MCF 10A (cell line): ENCODE results near the gene MAP6. TPM values are rescaled to one million over a fixed set of nuclear protein-coding genes. Genes with fewer than 3 reads are reported as not detected.

Source experiments
- BruUV-seq: library from RNA; stranded (reverse); fragments of 400-500 nt; replicated peaks from 2 replicates; lab custom pipeline; 2021; lab: Mats Ljungman, UMichigan
- CTCF ChIA-PET: fragments of 300-600 bp; sonication (Branson Sonifier 250); formaldehyde crosslinking; extraction: SDS; loops from one replicate; lab custom pipeline; 2021; ENCODE audit warnings: antibody characterized with exemption, inconsistent platforms; lab: Yijun Ruan, JAX
- POLR2A ChIA-PET: fragments of 300-600, 350-650 bp; sonication (Branson Sonifier 250); formaldehyde crosslinking; extraction: SDS; loops from one replicate; lab custom pipeline; 2020; ENCODE audit warnings: antibody characterized with exemption, inconsistent platforms; lab: Yijun Ruan, JAX
- DNase-seq: peaks from one replicate; pipeline ENCODE4 v3.0.0-alpha.2; 2018; ENCODE audit not compliant: unreplicated experiment
- H3K27ac Mint-ChIP-seq: one replicate; pipeline ENCODE4 v1.8.0; 2022; ENCODE audit warnings: mild to moderate bottlenecking, low read depth, mixed read lengths; ENCODE audit not compliant: unreplicated experiment
- H3K27me3 Mint-ChIP-seq: one replicate; pipeline ENCODE4 v1.8.0; 2022; ENCODE audit warnings: mixed read lengths; ENCODE audit not compliant: insufficient read depth, unreplicated experiment
- H3K36me3 Mint-ChIP-seq: one replicate; pipeline ENCODE4 v1.8.0; 2022; ENCODE audit warnings: mild to moderate bottlenecking, moderate library complexity, mixed read lengths; ENCODE audit not compliant: insufficient read depth, unreplicated experiment
- H3K4me1 Mint-ChIP-seq: one replicate; pipeline ENCODE4 v1.8.0; 2022; ENCODE audit warnings: mixed read lengths; ENCODE audit not compliant: insufficient read depth, unreplicated experiment
- H3K4me3 Mint-ChIP-seq: one replicate; pipeline ENCODE4 v1.8.0; 2022; ENCODE audit warnings: mild to moderate bottlenecking, moderate library complexity, mixed read lengths; ENCODE audit not compliant: unreplicated experiment
- H3K9me3 Mint-ChIP-seq: one replicate; pipeline ENCODE4 v1.8.0; 2022; ENCODE audit warnings: mixed read lengths; ENCODE audit not compliant: unreplicated experiment
- intact Hi-C: fragments of 100-400 bp; cut with micrococcal nuclease; formaldehyde crosslinking; loops from 2 replicates; pipeline ENCODE4 v1.14.1; 2022
- total RNA-seq: library from RNA; stranded (reverse); gene quantifications from 2 replicates; pipeline ENCODE4 v1.2.3, GENCODE V29; 2022
- TF ChIP-seq, protein P1 (sequence below): fragments of 200-600 bp; IDR thresholded peaks from one replicate; pipeline ENCODE4 v1.8.0; 2022; ENCODE audit warnings: antibody characterized with exemption, mild to moderate bottlenecking; ENCODE audit not compliant: unreplicated experiment

MAP6 gene
- total RNA-seq, 1 experiment from 2014 or later, result not detected

DNA sequence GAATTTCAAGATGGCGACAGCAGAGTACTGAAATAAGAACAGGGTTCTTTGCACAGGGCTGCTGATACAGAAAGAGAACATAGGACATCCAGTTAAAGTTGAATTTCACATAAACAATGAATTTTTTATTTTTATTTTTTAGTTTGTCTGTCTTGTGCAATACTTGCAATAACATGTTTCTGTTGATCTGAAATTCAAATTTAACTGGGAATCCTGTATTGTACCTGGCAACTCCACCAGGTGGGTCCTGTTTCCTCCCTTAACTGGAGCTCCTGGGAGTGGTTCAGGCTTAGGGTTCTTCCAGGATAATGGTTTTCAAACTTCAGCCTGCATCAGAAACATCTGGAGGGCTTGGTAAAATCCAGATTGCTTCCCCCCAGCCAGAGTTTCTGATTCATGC is 121.7 kb downstream of the MAP6 start:
- Mint-ChIP-seq H3K9me3 (no peaks in the 10 kb centered on the region), H3K27ac (no peak overlapping the region), H3K4me3 (no peak overlapping the region), H3K4me1 (peaks cover 5% of the 10 kb centered on the region), H3K27me3 (no peaks in the 10 kb centered on the region), H3K36me3 (no peaks in the 10 kb centered on the region)
- TF ChIP-seq, protein P1, sequence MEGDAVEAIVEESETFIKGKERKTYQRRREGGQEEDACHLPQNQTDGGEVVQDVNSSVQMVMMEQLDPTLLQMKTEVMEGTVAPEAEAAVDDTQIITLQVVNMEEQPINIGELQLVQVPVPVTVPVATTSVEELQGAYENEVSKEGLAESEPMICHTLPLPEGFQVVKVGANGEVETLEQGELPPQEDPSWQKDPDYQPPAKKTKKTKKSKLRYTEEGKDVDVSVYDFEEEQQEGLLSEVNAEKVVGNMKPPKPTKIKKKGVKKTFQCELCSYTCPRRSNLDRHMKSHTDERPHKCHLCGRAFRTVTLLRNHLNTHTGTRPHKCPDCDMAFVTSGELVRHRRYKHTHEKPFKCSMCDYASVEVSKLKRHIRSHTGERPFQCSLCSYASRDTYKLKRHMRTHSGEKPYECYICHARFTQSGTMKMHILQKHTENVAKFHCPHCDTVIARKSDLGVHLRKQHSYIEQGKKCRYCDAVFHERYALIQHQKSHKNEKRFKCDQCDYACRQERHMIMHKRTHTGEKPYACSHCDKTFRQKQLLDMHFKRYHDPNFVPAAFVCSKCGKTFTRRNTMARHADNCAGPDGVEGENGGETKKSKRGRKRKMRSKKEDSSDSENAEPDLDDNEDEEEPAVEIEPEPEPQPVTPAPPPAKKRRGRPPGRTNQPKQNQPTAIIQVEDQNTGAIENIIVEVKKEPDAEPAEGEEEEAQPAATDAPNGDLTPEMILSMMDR, result no peak
- no TSS peak for BruUV-seq
- ChIA-PET CTCF (interaction anchor here (0.6 to 1.6 kb wide), 12 partner anchors 8 to 766 kb away, joined by 3 to 10 read pairs (median 3); no protein-coding TSS in a partner anchor), POLR2A (interaction anchor here (0.9 to 1.8 kb wide), 3 partner anchors 15 to 17 kb away, joined by 3 to 5 read pairs (median 4); no protein-coding TSS in a partner anchor)
- intact Hi-C loops, result loop anchor here (1.0 to 5.0 kb wide), 4 partner anchors 15 to 256 kb away; partner anchors contain the start of gene SERPINH1
- no peak for DNase-seq

DNA sequence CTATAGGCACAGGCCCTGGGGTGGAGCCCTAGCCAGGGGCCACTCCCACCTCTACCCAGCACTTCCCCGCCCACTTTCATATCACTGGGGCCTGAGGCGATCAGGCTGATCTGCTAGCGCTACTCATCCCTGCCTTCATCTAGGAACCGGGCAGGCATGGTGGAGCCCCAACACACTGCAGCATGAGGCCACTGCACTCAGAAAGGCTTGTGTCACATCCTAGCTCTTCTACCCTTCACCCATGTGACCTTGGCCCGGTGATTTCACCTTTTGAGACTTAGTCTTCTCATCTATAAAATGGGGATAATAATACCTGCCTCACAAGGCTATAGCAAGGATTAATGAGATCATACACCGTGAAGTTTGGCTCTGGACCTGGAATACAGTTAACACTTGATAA is 125.0 kb downstream of the MAP6 start:
- CTCF ChIA-PET, result interaction anchor here (0.6 to 1.8 kb wide), 5 partner anchors 10 to 99 kb away, joined by 3 to 10 read pairs (median 5); no protein-coding TSS in a partner anchor
- no TSS peak for BruUV-seq
- Mint-ChIP-seq H3K27ac (no peak overlapping the region), H3K9me3 (no peaks in the 10 kb centered on the region), H3K36me3 (no peaks in the 10 kb centered on the region), H3K4me3 (no peak overlapping the region), H3K4me1 (peaks cover 5% of the 10 kb centered on the region), H3K27me3 (no peaks in the 10 kb centered on the region)
- DNase-seq, result no peak
- intact Hi-C loops, result no loop called here
- TF ChIP-seq, protein P1, result no peak
- POLR2A ChIA-PET, result no interaction called here

DNA sequence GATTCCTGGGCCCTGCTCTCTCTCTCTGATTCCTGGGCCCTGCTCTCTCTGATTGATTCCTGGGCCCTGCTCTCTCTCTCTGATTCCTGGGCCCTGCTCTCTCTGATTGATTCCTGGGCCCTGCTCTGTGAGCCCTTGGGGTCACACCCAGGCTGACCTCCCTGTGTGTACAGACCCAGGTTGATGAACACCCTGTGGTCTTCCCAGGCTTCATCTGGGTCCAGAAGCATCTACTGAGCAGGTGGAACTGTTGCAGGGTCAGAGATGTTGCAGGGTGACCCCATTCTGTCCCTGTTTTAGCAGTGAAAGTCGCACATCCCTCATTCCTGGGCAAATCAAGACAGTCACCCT is 126.8 kb downstream of the MAP6 start:
- intact Hi-C loops, result no loop called here
- no peak for DNase-seq
- H3K27ac Mint-ChIP-seq, result no peak overlapping the region
- ChIA-PET CTCF (interaction anchor here (1.2 kb wide), 1 partner anchor 10 kb away, joined by 5 read pairs; no protein-coding TSS in a partner anchor), POLR2A (no interaction called here)
- no TSS peak for BruUV-seq
- H3K9me3 Mint-ChIP-seq, result no peaks in the 10 kb centered on the region
- peaks cover 7% of the 10 kb centered on the region for H3K4me1 Mint-ChIP-seq
- H3K27me3 Mint-ChIP-seq, result no peaks in the 10 kb centered on the region
- H3K36me3 Mint-ChIP-seq, result no peaks in the 10 kb centered on the region
- TF ChIP-seq, protein P1, result no peak
- H3K4me3 Mint-ChIP-seq, result no peak overlapping the region

DNA sequence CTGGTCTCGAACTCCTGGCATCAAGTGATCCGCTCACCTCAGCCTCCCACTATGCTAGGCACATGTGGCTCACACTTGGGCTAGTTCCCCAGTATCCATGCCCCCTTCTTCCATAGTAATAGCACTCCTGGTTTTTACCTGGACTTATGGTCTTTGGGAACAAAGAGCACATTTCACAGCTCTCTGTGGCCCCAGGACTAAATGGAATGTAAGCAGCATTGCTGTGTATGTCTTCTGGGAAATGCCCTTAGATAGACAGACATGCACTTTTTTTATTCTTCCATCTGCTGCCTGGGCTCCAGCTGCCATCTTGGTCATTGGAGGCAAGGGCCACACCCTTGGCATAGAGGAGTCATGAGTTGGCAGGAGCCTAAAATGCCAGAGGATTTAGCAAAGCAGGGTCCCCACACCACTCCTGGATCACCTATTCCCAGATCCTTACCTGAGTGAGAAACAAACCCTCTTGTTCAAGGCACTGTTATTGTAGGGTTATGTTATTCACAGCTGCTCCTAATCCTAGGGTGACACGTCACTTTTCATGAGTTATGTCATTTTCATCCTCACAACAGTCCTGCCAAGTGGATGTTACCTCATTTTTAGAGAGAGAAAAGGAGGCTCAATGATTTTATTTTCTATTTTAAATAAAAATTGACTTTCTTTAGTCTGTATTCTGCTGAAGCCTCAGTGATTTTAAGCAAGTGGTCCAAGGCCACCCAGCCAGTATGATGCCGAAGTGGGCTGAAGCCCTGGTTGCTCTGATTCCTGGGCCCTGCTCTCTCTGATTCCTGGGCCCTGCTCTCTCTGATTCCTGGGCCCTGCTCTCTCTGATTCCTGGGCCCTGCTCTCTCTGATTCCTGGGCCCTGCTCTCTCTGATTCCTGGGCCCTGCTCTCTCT is 127.4 kb downstream of the MAP6 start:
- DNase-seq, result no peak
- CTCF ChIA-PET, result interaction anchor here (0.6 to 1.5 kb wide), 3 partner anchors 9 to 535 kb away, joined by 3 to 5 read pairs (median 4); no protein-coding TSS in a partner anchor
- Mint-ChIP-seq H3K27ac (no peak overlapping the region), H3K27me3 (no peaks in the 10 kb centered on the region), H3K36me3 (no peaks in the 10 kb centered on the region), H3K9me3 (no peaks in the 10 kb centered on the region), H3K4me3 (no peak overlapping the region), H3K4me1 (peaks cover 7% of the 10 kb centered on the region)
- BruUV-seq, result no TSS peak
- POLR2A ChIA-PET, result no interaction called here
- TF ChIP-seq, protein P1, result no peak
- intact Hi-C loops, result no loop called here
